Measurements from ENCODE around the gene ANAPC13.

DNA sequence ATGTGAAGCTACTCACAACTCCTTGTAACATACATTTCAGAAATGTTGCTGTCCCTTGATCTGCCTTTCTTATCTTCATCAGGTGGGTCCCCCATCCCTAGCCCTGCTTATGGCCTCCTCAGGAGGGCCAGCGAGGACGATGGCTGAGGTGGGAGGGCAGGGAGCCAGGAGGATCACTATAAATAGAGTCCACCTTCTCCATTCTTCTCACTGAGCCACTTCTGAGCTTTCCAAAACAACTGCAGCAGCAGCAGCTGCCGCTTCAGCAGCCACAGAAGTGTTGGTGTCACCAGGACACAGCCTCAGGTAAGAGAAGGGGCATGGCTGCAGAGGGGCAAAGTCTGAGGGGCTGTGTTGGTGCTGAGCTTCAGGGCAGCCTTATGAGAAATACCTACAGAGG, 53.5 kb downstream of the ANAPC13 start:
- TF ChIP-seq, protein P1, sequence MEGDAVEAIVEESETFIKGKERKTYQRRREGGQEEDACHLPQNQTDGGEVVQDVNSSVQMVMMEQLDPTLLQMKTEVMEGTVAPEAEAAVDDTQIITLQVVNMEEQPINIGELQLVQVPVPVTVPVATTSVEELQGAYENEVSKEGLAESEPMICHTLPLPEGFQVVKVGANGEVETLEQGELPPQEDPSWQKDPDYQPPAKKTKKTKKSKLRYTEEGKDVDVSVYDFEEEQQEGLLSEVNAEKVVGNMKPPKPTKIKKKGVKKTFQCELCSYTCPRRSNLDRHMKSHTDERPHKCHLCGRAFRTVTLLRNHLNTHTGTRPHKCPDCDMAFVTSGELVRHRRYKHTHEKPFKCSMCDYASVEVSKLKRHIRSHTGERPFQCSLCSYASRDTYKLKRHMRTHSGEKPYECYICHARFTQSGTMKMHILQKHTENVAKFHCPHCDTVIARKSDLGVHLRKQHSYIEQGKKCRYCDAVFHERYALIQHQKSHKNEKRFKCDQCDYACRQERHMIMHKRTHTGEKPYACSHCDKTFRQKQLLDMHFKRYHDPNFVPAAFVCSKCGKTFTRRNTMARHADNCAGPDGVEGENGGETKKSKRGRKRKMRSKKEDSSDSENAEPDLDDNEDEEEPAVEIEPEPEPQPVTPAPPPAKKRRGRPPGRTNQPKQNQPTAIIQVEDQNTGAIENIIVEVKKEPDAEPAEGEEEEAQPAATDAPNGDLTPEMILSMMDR (conservative IDR thresholded peaks at IDR 0.05 in 1 of 2, IDR thresholded peaks at IDR 0.05 in 1 of 2; ENCODE audit: extremely low read depth in 1 of 2, insufficient read depth in 1 of 2, low read depth in 1 of 2, low read length in 2 of 2): no peak
- no peak for TF ChIP-seq EZH2 (IDR thresholded peaks at IDR 0.05; ENCODE audit: borderline replicate concordance, low read length)

All from mammary epithelial cell (primary cell).